MM.1S (cell line): ENCODE data around the gene GMPR2.

Source experiments
- DNase-seq: peaks from one replicate; pipeline ENCODE4 v3.0.0-alpha.2; 2015
- H2AFZ ChIP-seq: fragments of 300-600 bp; sonication (generic); 2 replicates; pipeline ENCODE4 v1.6.0; 2016; ENCODE audit warnings: antibody characterized with exemption, low read length
- H3F3A ChIP-seq: fragments of 300-600 bp; sonication (generic); 2 replicates; pipeline ENCODE4 v1.6.1; 2016; ENCODE audit warnings: mild to moderate bottlenecking, antibody characterized with exemption, low read length, moderate library complexity, mixed read lengths; ENCODE audit not compliant: insufficient read depth
- H3K27ac ChIP-seq: fragments of 300-600 bp; sonication (generic); 2 replicates; pipeline ENCODE4 v1.5.1; 2016; ENCODE audit warnings: mild to moderate bottlenecking, low read length
- H3K27me3 ChIP-seq: fragments of 300-600 bp; sonication (generic); replicated peaks from 2 replicates; pipeline ENCODE4 v1.6.0; 2016; ENCODE audit warnings: low read length; ENCODE audit not compliant: insufficient read depth
- H3K36me3 ChIP-seq: fragments of 300-600 bp; sonication (generic); replicated peaks from 2 replicates; pipeline ENCODE4 v1.6.1; 2016; ENCODE audit warnings: mild to moderate bottlenecking, low read length, mixed read lengths; ENCODE audit not compliant: insufficient read depth
- H3K4me1 ChIP-seq: fragments of 300-600 bp; sonication (generic); 2 replicates; pipeline ENCODE4 v1.6.1; 2016; ENCODE audit warnings: low read length, mixed read lengths
- H3K4me2 ChIP-seq: fragments of 300-600 bp; sonication (generic); 2 replicates; pipeline ENCODE4 v1.6.0; 2016; ENCODE audit warnings: low read depth, low read length
- H3K4me3 ChIP-seq: fragments of 300-600 bp; sonication (generic); 2 replicates; pipeline ENCODE4 v1.5.1; 2016; ENCODE audit warnings: low read length, mixed read lengths
- H3K79me2 ChIP-seq: fragments of 300-600 bp; sonication (generic); 2 replicates; pipeline ENCODE4 v1.6.1; 2016; ENCODE audit warnings: mixed run types, low read length, mixed read lengths
- H3K9ac ChIP-seq: fragments of 300-600 bp; sonication (generic); 2 replicates; pipeline ENCODE4 v1.6.1; 2016; ENCODE audit warnings: low read length, mixed read lengths
- H3K9me2 ChIP-seq: fragments of 300-600 bp; sonication (generic); replicated peaks from 2 replicates; pipeline ENCODE4 v1.6.1; 2016; ENCODE audit warnings: mild to moderate bottlenecking, low read length, mixed read lengths; ENCODE audit not compliant: insufficient read depth
- H3K9me3 ChIP-seq: fragments of 300-600 bp; sonication (generic); replicated peaks from 2 replicates; pipeline ENCODE4 v1.6.1; 2016; ENCODE audit warnings: mild to moderate bottlenecking, low read length, mixed read lengths; ENCODE audit not compliant: insufficient read depth
- H4K20me1 ChIP-seq: fragments of 300-600 bp; sonication (generic); 2 replicates; pipeline ENCODE4 v1.6.1; 2016; ENCODE audit warnings: mild to moderate bottlenecking, low read length, moderate library complexity, mixed read lengths; ENCODE audit not compliant: insufficient read depth
- EZH2 ChIP-seq: fragments of 300-600 bp; sonication (generic); optimal IDR thresholded peaks from 2 replicates; pipeline ENCODE3; 2017; ENCODE audit warnings: low read depth, mild to moderate bottlenecking, antibody characterized with exemption, low read length, mixed read lengths
- EZH2phosphoT487 ChIP-seq: fragments of 300-600 bp; sonication (generic); IDR thresholded peaks from 2 replicates; pipeline ENCODE4 v1.6.1; 2018; ENCODE audit warnings: antibody characterized with exemption, low read length
- TF ChIP-seq, protein P1 (sequence below): fragments of 300-600 bp; sonication (generic); IDR thresholded peaks from 2 replicates; pipeline ENCODE4 v1.5.1; 2016; ENCODE audit warnings: antibody characterized with exemption, low read length, mixed read lengths

Gene GMPR2

GRCh38 chr14:24185026-24185425 lies 47.7 kb upstream of the GMPR2 start:
- Histone ChIP-seq H3K4me1 (peaks cover 5% of the 10 kb centered on the region; the same call in 1 of the 2 replicates), H3K79me2 (peaks cover 4% of the 10 kb centered on the region; the same call in 1 of the 2 replicates), H3K36me3 (no peaks in the 10 kb centered on the region), H3K4me2 (no peak overlapping the region), H3K4me3 (no peak overlapping the region), H4K20me1 (no peaks in the 10 kb centered on the region), H3K27me3 (no peaks in the 10 kb centered on the region), H3K9ac (no peak overlapping the region), H3K27ac (no peak overlapping the region), H3F3A (peaks cover 14% of the 10 kb centered on the region), H3K9me3 (no peaks in the 10 kb centered on the region), H3K9me2 (no peaks in the 10 kb centered on the region), H2AFZ (no peak overlapping the region)
- DNase-seq, result no peak
- TF ChIP-seq EZH2phosphoT487 (no peak), EZH2 (no peak)
- TF ChIP-seq, protein P1, sequence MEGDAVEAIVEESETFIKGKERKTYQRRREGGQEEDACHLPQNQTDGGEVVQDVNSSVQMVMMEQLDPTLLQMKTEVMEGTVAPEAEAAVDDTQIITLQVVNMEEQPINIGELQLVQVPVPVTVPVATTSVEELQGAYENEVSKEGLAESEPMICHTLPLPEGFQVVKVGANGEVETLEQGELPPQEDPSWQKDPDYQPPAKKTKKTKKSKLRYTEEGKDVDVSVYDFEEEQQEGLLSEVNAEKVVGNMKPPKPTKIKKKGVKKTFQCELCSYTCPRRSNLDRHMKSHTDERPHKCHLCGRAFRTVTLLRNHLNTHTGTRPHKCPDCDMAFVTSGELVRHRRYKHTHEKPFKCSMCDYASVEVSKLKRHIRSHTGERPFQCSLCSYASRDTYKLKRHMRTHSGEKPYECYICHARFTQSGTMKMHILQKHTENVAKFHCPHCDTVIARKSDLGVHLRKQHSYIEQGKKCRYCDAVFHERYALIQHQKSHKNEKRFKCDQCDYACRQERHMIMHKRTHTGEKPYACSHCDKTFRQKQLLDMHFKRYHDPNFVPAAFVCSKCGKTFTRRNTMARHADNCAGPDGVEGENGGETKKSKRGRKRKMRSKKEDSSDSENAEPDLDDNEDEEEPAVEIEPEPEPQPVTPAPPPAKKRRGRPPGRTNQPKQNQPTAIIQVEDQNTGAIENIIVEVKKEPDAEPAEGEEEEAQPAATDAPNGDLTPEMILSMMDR, result no peak

DNA sequence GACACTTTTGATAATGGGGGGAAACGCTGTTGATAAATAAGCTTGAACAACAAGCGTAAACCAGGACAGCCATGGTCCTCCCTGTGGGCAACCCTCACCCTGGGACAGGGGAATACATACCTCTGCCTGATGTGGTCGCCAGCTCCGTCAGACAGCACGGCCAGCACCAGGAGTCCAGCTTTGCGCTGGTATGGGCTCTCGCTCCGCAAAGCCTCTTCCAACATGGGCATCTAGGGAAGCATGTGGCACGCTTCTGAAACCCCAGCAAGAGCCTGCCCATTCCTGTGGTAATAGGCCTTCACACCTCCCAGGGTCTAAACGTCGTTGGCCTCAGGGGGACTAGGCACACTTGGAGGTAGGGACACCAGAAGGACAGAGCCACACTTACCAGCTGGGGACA lies 47.0 kb upstream of the GMPR2 start:
- Histone ChIP-seq H3K36me3 (no peaks in the 10 kb centered on the region), H3K27ac (no peak overlapping the region), H3K27me3 (no peaks in the 10 kb centered on the region), H3K79me2 (peaks cover 4% of the 10 kb centered on the region; the same call in 1 of the 2 replicates), H3F3A (peaks cover 14% of the 10 kb centered on the region), H2AFZ (no peak overlapping the region), H3K9ac (no peak overlapping the region), H3K4me2 (no peak overlapping the region), H3K4me3 (no peak overlapping the region), H3K9me3 (no peaks in the 10 kb centered on the region), H3K9me2 (no peaks in the 10 kb centered on the region), H3K4me1 (peaks cover 5% of the 10 kb centered on the region; the same call in 1 of the 2 replicates), H4K20me1 (no peaks in the 10 kb centered on the region)
- TF ChIP-seq EZH2 (no peak), EZH2phosphoT487 (no peak)
- TF ChIP-seq, protein P1, result no peak
- no peak for DNase-seq

DNA sequence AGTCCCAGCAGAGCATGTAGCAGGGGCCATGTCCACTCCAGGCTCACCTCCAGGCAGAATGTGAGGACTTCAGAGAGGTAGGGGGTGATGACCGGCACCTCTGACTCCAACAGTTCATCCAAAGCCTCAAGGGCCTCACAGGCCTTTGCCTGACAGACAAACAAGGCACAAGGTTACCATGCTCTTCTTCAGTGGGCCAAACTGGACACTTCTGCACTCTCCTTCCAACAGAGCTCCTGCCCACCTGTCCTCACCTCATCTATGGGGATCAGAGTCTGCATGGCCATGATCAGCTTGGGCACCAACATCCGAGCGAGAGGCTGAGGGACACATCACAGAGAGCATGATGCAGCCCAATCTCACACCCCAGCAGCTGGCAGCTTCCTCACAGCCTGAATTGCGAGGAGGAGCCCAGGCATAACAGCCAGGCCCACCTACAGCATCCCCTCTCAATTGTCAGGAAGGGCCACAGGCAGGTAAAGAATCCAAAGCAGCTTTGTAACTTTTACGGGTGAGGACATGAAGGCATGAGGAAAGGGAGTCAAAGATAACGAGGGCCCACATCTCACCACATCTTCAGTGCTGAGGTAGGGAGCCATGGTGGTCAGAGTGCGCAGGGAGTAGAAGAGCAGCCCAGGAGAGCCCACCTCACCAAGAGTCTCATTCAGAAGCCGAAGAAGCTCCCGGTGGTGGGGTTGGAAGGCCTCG lies 45.7 kb upstream of the GMPR2 start:
- H3K9me3 ChIP-seq, result no peaks in the 10 kb centered on the region
- no peak overlapping the region for H3K9ac ChIP-seq
- no peak overlapping the region for H3K4me3 ChIP-seq
- H3K79me2 ChIP-seq, result peaks cover 6% of the 10 kb centered on the region; the same call in 1 of the 2 replicates
- H3K4me1 ChIP-seq, result peaks cover 5% of the 10 kb centered on the region; the same call in 1 of the 2 replicates
- no peak overlapping the region for H3K4me2 ChIP-seq
- peaks cover 14% of the 10 kb centered on the region for H3F3A ChIP-seq
- TF ChIP-seq EZH2 (no peak), EZH2phosphoT487 (no peak)
- TF ChIP-seq, protein P1, result no peak
- no peaks in the 10 kb centered on the region for H4K20me1 ChIP-seq
- H3K27ac ChIP-seq, result no peak overlapping the region
- H3K9me2 ChIP-seq, result no peaks in the 10 kb centered on the region
- H2AFZ ChIP-seq, result no peak overlapping the region
- no peaks in the 10 kb centered on the region for H3K36me3 ChIP-seq
- H3K27me3 ChIP-seq, result no peaks in the 10 kb centered on the region
- no peak for DNase-seq
